SK-MEL-5 (cell line): ENCODE results near the gene NR2E1. TPM values are rescaled to one million over a fixed set of nuclear protein-coding genes. Genes with fewer than 3 reads are reported as not detected.
A peak's percentile ranks its signal among the peaks of the same experiment; 100 is the strongest.

Experiments used
- DNase-seq: peaks from one replicate; pipeline ENCODE4 v3.0.0-alpha.2; 2016; ENCODE audit warnings: low read depth, low spot score
- in situ Hi-C: cut with HindIII; loops from 2 replicates; pipeline ENCODE4 v1.10.0; 2016; ENCODE audit warnings: low sequenced_read_pairs, high pct_unique_total_duplicates, low pct_unique_long_range_greater_than_20kb
- total RNA-seq: library from RNA; depleted of rRNA; stranded (reverse); fragments of >200 nt; shearing (Covaris generic); gene quantifications from 2 replicates; pipeline ENCODE4 v1.2.3, GENCODE V29; 2014

Gene NR2E1
- total RNA-seq, 1 experiment from 2014 or later: 0.18 TPM

- no peak for DNase-seq
- in situ Hi-C loops: no loop called here
These were observed 31.4 kb upstream of the NR2E1 start for GRCh38 chr6:108134213-108134970.

- DNase-seq: no peak
- in situ Hi-C loops: no loop called here
These were observed 23.6 kb upstream of the NR2E1 start for GRCh38 chr6:108142240-108142639.

- in situ Hi-C loops: no loop called here
These were observed 20.2 kb upstream of the NR2E1 start for GRCh38 chr6:108145639-108146038.

GRCh38 chr6:108152446-108152845 lies 13.4 kb upstream of the NR2E1 start:
- in situ Hi-C loops: no loop called here
- DNase-seq: no peak

More at GRCh38 chr6:108145639-108146038, 20.2 kb upstream of the NR2E1 start:
- peak; percentile 47 for DNase-seq

- DNase-seq: no peak
- in situ Hi-C loops: no loop called here
These were observed 9.5 kb upstream of the NR2E1 start for GRCh38 chr6:108156180-108156937.

GRCh38 chr6:108156938-108157233 lies 8.9 kb upstream of the NR2E1 start:
- no peak for DNase-seq
- in situ Hi-C loops: no loop called here

GRCh38 chr6:108157234-108157980 lies 8.4 kb upstream of the NR2E1 start:
- in situ Hi-C loops: no loop called here
- DNase-seq: no peak

- DNase-seq: no peak
- in situ Hi-C loops: no loop called here
These were observed 7.8 kb upstream of the NR2E1 start for GRCh38 chr6:108157981-108158525.

GRCh38 chr6:108159981-108160380 lies 5.8 kb upstream of the NR2E1 start:
- in situ Hi-C loops: no loop called here
- DNase-seq: no peak

- no peak for DNase-seq
- in situ Hi-C loops: no loop called here
These were observed 4.0 kb upstream of the NR2E1 start for GRCh38 chr6:108161724-108162282.

- in situ Hi-C loops: no loop called here
- no peak for DNase-seq
These were observed 2.6 kb upstream of the NR2E1 start for GRCh38 chr6:108163267-108163643.

GRCh38 chr6:108163644-108164542 lies 1.9 kb upstream of the NR2E1 start:
- DNase-seq: no peak
- in situ Hi-C loops: no loop called here

- DNase-seq: no peak
- in situ Hi-C loops: no loop called here
These were observed 1.3 kb upstream of the NR2E1 start for GRCh38 chr6:108164543-108164814.

- DNase-seq: no peak
These were observed 761 bp upstream of the NR2E1 start for GRCh38 chr6:108164815-108165706.

GRCh38 chr6:108166664-108167448 lies 1.0 kb downstream of the NR2E1 start:
- DNase-seq: no peak
- in situ Hi-C loops: no loop called here

More at GRCh38 chr6:108164815-108165706, 761 bp upstream of the NR2E1 start:
- in situ Hi-C loops: no loop called here
